ENCODE results near the gene DUOXA1.

DNA sequence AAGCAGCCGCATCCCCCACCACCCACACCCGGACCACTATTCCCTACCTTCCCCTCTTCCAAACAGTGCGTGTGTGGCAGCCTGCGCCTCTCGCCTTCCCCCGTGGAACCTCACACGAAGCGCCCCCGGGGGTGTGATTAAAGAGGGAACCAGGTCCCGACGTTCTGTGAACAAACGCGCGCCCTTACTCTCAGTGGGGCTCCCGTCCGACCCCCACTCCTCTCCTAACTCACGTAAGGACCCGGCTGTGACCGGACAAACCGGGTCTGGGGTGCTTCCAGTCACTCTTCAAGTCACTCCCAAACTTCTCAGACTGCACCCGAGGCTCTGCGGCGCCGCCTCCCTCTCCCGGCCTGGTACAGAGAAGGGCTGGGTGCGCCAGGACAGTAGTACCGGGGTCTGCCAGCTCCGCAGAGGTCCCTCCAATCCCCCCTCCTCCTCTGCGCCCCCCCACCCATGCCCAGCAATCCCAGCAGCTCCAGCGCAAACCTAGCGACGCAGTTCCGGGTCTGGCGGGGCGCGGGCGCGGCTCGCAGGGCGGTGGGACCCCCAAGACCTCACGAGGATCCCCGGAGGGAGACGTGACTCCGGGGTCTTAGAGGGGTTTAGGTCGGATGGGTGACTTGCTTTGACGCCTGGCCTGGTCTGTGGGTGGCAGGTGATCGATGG lies 574 bp downstream of the DUOXA1 start:
- TF ChIP-seq, protein P1, sequence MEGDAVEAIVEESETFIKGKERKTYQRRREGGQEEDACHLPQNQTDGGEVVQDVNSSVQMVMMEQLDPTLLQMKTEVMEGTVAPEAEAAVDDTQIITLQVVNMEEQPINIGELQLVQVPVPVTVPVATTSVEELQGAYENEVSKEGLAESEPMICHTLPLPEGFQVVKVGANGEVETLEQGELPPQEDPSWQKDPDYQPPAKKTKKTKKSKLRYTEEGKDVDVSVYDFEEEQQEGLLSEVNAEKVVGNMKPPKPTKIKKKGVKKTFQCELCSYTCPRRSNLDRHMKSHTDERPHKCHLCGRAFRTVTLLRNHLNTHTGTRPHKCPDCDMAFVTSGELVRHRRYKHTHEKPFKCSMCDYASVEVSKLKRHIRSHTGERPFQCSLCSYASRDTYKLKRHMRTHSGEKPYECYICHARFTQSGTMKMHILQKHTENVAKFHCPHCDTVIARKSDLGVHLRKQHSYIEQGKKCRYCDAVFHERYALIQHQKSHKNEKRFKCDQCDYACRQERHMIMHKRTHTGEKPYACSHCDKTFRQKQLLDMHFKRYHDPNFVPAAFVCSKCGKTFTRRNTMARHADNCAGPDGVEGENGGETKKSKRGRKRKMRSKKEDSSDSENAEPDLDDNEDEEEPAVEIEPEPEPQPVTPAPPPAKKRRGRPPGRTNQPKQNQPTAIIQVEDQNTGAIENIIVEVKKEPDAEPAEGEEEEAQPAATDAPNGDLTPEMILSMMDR (IDR thresholded peaks at IDR 0.05) = no peak
- no peak for TF ChIP-seq POLR2A (IDR thresholded peaks at IDR 0.05)

Data from breast epithelium (tissue), 3 donors.